K562 (cell line): Measurements from ENCODE around the gene TLCD4. TPM values are rescaled to one million over a fixed set of nuclear protein-coding genes. Genes with fewer than 3 reads are reported as not detected.
A peak's percentile ranks its signal among the peaks of the same experiment; 100 is the strongest.

Source experiments
- CBFA2T2 ChIP-seq: fragments of 450-650 bp; conservative IDR thresholded peaks from 2 replicates; pipeline ENCODE4 v1.6.1; 2017; ENCODE audit warnings: mild to moderate bottlenecking
- CCNT2 ChIP-seq: IDR thresholded peaks from 2 replicates; pipeline ENCODE4 v1.6.1; 2011; ENCODE audit warnings: borderline replicate concordance, low read depth, mild to moderate bottlenecking, moderate library complexity, mixed read lengths, low read length; ENCODE audit not compliant: insufficient read length; ENCODE audit errors: extremely low read depth
- CREB1 ChIP-seq, 2 experiments: sonication (generic) in 1 of 2; formaldehyde crosslinking in 1 of 2; IDR thresholded peaks; 2 replicates each; pipeline versions ENCODE4 v1.6.1 to v1.8.0; 2012 to 2022; ENCODE audit warnings: inconsistent platforms in 1 of 2, mild to moderate bottlenecking in 1 of 2, missing genetic modification reagents in 1 of 2, moderate library complexity in 1 of 2
- CREM ChIP-seq: IDR thresholded peaks from 2 replicates; pipeline ENCODE4 v1.6.1; 2014; ENCODE audit warnings: antibody characterized with exemption, low read depth
- EP300 ChIP-seq: IDR thresholded peaks from 2 replicates; pipeline ENCODE4 v1.6.1; 2012; ENCODE audit warnings: low read length, improper control_type of control experiment
- FOXK2 ChIP-seq, 2 experiments: fragments of 450-650 bp; IDR thresholded peaks in 1 of 2; conservative IDR thresholded peaks in 1 of 2; 2 replicates each; pipeline ENCODE4 v1.6.1; 2016; ENCODE audit warnings: low read depth in 2 of 2, mild to moderate bottlenecking in 1 of 2
- HDAC1 ChIP-seq, 2 experiments: fragments of 450-650 bp; IDR thresholded peaks; 2 replicates each; pipeline ENCODE4 v1.6.1; 2016 to 2017; ENCODE audit warnings: inconsistent platforms in 1 of 2, mild to moderate bottlenecking in 1 of 2, moderate library complexity in 1 of 2
- IRF2 ChIP-seq: sonication (generic); formaldehyde crosslinking; IDR thresholded peaks from 2 replicates; pipeline ENCODE4 v1.8.1; 2022; ENCODE audit warnings: mild to moderate bottlenecking, missing genetic modification reagents
- KLF6 ChIP-seq: fragments of 250-450 bp; sonication (Bioruptor Pico); IDR thresholded peaks from 2 replicates; pipeline ENCODE4 v1.4.0; 2020; ENCODE audit warnings: mild to moderate bottlenecking, moderate library complexity, borderline replicate concordance
- NR2C2 ChIP-seq, 2 experiments: fragments of 200-800 bp in 1 of 2; sonication (Bioruptor generic) in 1 of 2; sonication (generic) in 1 of 2; formaldehyde crosslinking in 1 of 2; IDR thresholded peaks; 2 replicates each; pipeline versions ENCODE4 v1.6.1 to v1.8.0; 2016 to 2022; ENCODE audit warnings: mild to moderate bottlenecking in 1 of 2, missing compliant biosample characterization in 1 of 2, missing genetic modification characterization in 1 of 2, missing genetic modification reagents in 1 of 2
- PHF20 ChIP-seq: fragments of 450-650 bp; IDR thresholded peaks from 2 replicates; pipeline ENCODE4 v1.6.1; 2018; ENCODE audit not compliant: partially characterized antibody
- SOX6 ChIP-seq: fragments of 450-650 bp; IDR thresholded peaks from 2 replicates; pipeline ENCODE4 v1.6.1; 2014; ENCODE audit warnings: mild to moderate bottlenecking
- TAL1 ChIP-seq: fragments of 450-650 bp; IDR thresholded peaks from 2 replicates; pipeline ENCODE4 v1.6.1; 2016; ENCODE audit warnings: mild to moderate bottlenecking
- ZEB2 ChIP-seq: fragments of 450-650 bp; IDR thresholded peaks from 2 replicates; pipeline ENCODE4 v1.6.1; 2016
- ZFP91 ChIP-seq: sonication (generic); formaldehyde crosslinking; IDR thresholded peaks from 2 replicates; pipeline ENCODE4 v1.8.0; 2022; ENCODE audit warnings: mild to moderate bottlenecking, missing genetic modification reagents
- ZNF785 ChIP-seq: fragments of 250-450 bp; sonication (Bioruptor Pico); IDR thresholded peaks from 2 replicates; pipeline ENCODE4 v1.4.0; 2020; ENCODE audit warnings: mild to moderate bottlenecking
- polyA plus RNA-seq, 8 experiments: library from polyadenylated mRNA; depleted of rRNA in 4 of 8; stranded (reverse) in 5 of 8; unstranded in 3 of 8; fragments of >200 nt; fragmentation: Nextera tagmentation in 2 of 8; fragmentation: Illumina TruSeq in 1 of 8; extraction: Ambion mirVana in 2 of 8; extraction: Trizol in 1 of 8; gene quantifications; 2 replicates each; pipeline versions ENCODE4 v1.2.1 to v1.2.3, GENCODE V29; 2011 to 2014; ENCODE audit warnings: inconsistent platforms in 1 of 8, missing spikeins in 1 of 8
- total RNA-seq, 7 experiments: library from RNA; depleted of rRNA in 6 of 7; stranded (reverse); fragments of >200 nt in 6 of 7; fragmentation: Illumina TruSeq in 2 of 7; extraction: Trizol in 2 of 7; gene quantifications; 2 replicates each; pipeline versions ENCODE4 v1.2.1 to v1.2.3, GENCODE V29; 2011 to 2021; ENCODE audit warnings: low replicate concordance in 1 of 7

Gene TLCD4
- total and polyA plus RNA-seq, 9 of the 15 experiments (the other 6 are each of a cell fraction or from before 2014, with no cell fraction given), result 3.5 to 19.8 (median 7.6) TPM

GRCh38 chr1:95122151-95122697, 5.1 kb downstream of the TLCD4 start (continued):
- TF ChIP-seq CCNT2 (peak; percentile 36), KLF6 (CRISPR knock-in tag) (no peak), TAL1 (peak; percentile 13; the same call in 1 of the 2 replicates), PHF20 (no peak), CREB1 (IDR thresholded peaks at IDR 0.05) (no peak), CREB1 (CRISPR knock-in tag; IDR thresholded peaks at IDR 0.05) (no peak), ZNF785 (CRISPR knock-in tag) (no peak), CBFA2T2 (peak; percentile 34; the same call in 1 of the 2 replicates), HDAC1 (IDR thresholded peaks at IDR 0.05) (peak in 1 of 2 experiments; percentile 32; a peak in 1 of 4 replicates), ZFP91 (CRISPR knock-in tag) (no peak), FOXK2 (conservative IDR thresholded peaks at IDR 0.05 in 1 of 2, IDR thresholded peaks at IDR 0.05 in 1 of 2; ENCODE audit: low read depth in 2 of 2) (0 out of 4 replicates have a peak, but pooled peaks of 1 of the 2 experiments have one; percentile 16), NR2C2 (CRISPR knock-in tag; IDR thresholded peaks at IDR 0.05) (no peak), NR2C2 (tag; IDR thresholded peaks at IDR 0.05) (peak; percentile 66), EP300 (peak; percentile 34), CREM (0 out of 2 replicates have a peak, but pooled peaks have one; percentile 6), ZEB2 (peak; percentile 70; the same call in 1 of the 2 replicates), SOX6 (peak; percentile 58; the same call in 1 of the 2 replicates), IRF2 (CRISPR knock-in tag) (no peak)
